Activated CD8-positive, alpha-beta memory T cell treated with anti-CD3 and anti-CD28 coated beads for 1 hour (primary cell): ENCODE measurements around the gene CDX1.

ENCODE experiments used
- DNase-seq, 2 donors: peaks; one replicate each; pipeline ENCODE4 v3.0.0-alpha.2; 2020; ENCODE audit warnings: low read depth in 1 of 2; ENCODE audit errors: extremely low read depth in 1 of 2

Gene CDX1

GRCh38 chr5:150144879-150145278 lies 21.7 kb upstream of the CDX1 start:
- DNase-seq, result no peak

GRCh38 chr5:150146235-150146634 lies 20.3 kb upstream of the CDX1 start:
- no peak for DNase-seq

GRCh38 chr5:150146862-150147601 lies 19.5 kb upstream of the CDX1 start:
- no peak for DNase-seq

- no peak for DNase-seq
Measured at GRCh38 chr5:150147670-150148069, 18.9 kb upstream of the CDX1 start.

- no peak for DNase-seq
Measured at GRCh38 chr5:150148117-150148927, 18.3 kb upstream of the CDX1 start.

GRCh38 chr5:150149618-150150017 lies 17.0 kb upstream of the CDX1 start:
- no peak for DNase-seq

GRCh38 chr5:150152636-150153462 lies 13.7 kb upstream of the CDX1 start:
- no peak for DNase-seq

GRCh38 chr5:150153483-150153882 lies 13.1 kb upstream of the CDX1 start:
- DNase-seq, result no peak

GRCh38 chr5:150153957-150154617 lies 12.5 kb upstream of the CDX1 start:
- DNase-seq, result no peak

GRCh38 chr5:150154618-150155128 lies 11.9 kb upstream of the CDX1 start:
- no peak for DNase-seq

- DNase-seq, result peak; percentile 17 to 48
Measured at GRCh38 chr5:150155258-150156026, 11.1 kb upstream of the CDX1 start, which contains the start of gene PDGFRB. Gene PDGFRB, minus strand, starts transcription at chr5:150155845. Its CDS starts 18,798 bp downstream, at chr5:150137047.

GRCh38 chr5:150156027-150156368 lies 10.6 kb upstream of the CDX1 start:
- no peak for DNase-seq

- DNase-seq, result no peak
Measured at GRCh38 chr5:150156540-150156939, 10.0 kb upstream of the CDX1 start.

GRCh38 chr5:150157168-150157567 lies 9.4 kb upstream of the CDX1 start:
- no peak for DNase-seq

- no peak for DNase-seq
Measured at GRCh38 chr5:150158170-150158949, 8.2 kb upstream of the CDX1 start.

- DNase-seq, result no peak
Measured at GRCh38 chr5:150159031-150159430, 7.5 kb upstream of the CDX1 start.

GRCh38 chr5:150159741-150160179 lies 6.8 kb upstream of the CDX1 start:
- DNase-seq, result no peak

- no peak for DNase-seq
Measured at GRCh38 chr5:150160448-150161081, 6.0 kb upstream of the CDX1 start.
